ENCODE measurements around the gene TTC38.

DNA sequence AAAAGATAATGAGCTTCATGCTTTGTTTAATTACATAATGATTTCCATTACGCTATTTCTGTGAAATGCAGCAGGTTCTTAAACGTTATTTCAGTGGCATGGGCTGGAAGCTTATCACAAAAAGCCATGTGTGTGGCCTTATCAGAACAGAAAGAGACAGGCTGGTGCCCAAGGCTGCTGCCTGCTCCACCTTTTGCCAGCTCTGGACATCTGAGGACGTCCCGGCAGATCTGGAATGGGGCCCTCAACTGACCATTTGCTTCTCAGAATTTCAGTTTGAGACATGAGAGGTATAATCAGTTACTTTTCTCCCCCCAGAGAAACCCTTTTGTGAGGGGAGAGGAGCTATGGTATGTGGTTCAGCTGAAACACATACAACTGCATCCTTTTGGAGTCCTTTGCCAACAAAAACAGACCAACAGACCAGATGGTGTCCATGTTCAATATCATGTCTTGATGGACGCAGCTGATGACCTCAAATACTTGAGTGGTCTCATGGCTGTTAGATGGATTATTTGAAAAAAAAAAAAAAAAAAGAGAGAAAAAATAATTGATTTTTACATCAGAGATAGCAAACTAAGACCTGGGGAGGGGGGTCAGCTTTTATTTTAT is 26.3 kb upstream of the TTC38 start:
- TF ChIP-seq, protein P1, sequence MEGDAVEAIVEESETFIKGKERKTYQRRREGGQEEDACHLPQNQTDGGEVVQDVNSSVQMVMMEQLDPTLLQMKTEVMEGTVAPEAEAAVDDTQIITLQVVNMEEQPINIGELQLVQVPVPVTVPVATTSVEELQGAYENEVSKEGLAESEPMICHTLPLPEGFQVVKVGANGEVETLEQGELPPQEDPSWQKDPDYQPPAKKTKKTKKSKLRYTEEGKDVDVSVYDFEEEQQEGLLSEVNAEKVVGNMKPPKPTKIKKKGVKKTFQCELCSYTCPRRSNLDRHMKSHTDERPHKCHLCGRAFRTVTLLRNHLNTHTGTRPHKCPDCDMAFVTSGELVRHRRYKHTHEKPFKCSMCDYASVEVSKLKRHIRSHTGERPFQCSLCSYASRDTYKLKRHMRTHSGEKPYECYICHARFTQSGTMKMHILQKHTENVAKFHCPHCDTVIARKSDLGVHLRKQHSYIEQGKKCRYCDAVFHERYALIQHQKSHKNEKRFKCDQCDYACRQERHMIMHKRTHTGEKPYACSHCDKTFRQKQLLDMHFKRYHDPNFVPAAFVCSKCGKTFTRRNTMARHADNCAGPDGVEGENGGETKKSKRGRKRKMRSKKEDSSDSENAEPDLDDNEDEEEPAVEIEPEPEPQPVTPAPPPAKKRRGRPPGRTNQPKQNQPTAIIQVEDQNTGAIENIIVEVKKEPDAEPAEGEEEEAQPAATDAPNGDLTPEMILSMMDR (IDR thresholded peaks at IDR 0.05; ENCODE audit: extremely low read depth in 1 of 2, insufficient read depth in 1 of 2, low read depth in 1 of 2, low read length in 2 of 2), result no peak
- TF ChIP-seq POLR2AphosphoS5 (IDR thresholded peaks at IDR 0.05; ENCODE audit: insufficient read depth, low read depth, low read length), result no peak
- no peak for TF ChIP-seq EZH2 (IDR thresholded peaks at IDR 0.05; ENCODE audit: borderline replicate concordance, low read depth, low read length, severe bottlenecking)
- TF ChIP-seq, protein P2, sequence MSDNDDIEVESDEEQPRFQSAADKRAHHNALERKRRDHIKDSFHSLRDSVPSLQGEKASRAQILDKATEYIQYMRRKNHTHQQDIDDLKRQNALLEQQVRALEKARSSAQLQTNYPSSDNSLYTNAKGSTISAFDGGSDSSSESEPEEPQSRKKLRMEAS (IDR thresholded peaks at IDR 0.05; ENCODE audit: insufficient read depth, insufficient read length), result no peak
- no peak for TF ChIP-seq POLR2A (IDR thresholded peaks at IDR 0.05; ENCODE audit: low read depth, low read length)
- no peak for TF ChIP-seq JUN (IDR thresholded peaks at IDR 0.05; ENCODE audit: borderline replicate concordance, insufficient read depth, insufficient read length, low read depth)
- no peak for TF ChIP-seq MYC (IDR thresholded peaks at IDR 0.05; ENCODE audit: low read depth, low read length)

All from endothelial cell of umbilical vein (primary cell).